SH-SY5Y (cell line): ENCODE data around the gene ATP9A.

ENCODE experiments used
- GATA2 ChIP-seq: IDR thresholded peaks from 2 replicates; pipeline ENCODE4 v1.6.1; 2011; ENCODE audit warnings: mild to moderate bottlenecking, low read depth, low read length
- GATA3 ChIP-seq: IDR thresholded peaks from 2 replicates; pipeline ENCODE4 v1.6.1; 2011; ENCODE audit warnings: low read depth, mild to moderate bottlenecking, low read length, moderate library complexity

DNA sequence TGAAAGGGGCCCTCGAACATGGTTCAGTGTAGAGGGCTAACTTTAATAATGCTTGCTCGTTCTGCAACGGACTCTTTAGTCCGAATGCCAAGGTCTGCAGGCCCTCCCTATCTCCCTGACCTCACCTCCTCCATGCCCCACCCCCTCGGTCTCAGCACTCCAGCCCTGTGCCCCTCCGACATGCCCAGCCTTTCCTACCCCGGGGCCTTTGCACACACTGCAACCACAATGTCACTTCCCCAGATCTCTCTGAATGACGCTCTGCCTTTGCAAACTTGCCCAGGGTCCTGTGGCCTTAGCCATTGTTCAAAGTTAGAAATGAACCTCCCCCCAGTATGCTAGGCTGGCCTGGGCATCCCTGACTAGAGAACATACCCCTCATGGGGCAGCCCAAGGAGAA is 175.6 kb downstream of the ATP9A start:
- TF ChIP-seq GATA2 (no peak), GATA3 (no peak)
